GM18873 (cell line): ENCODE data around the gene CNOT6.

ENCODE experiments used
- ATAC-seq: cut with Tn5 transposase; IDR thresholded peaks from one replicate; pipeline ENCODE4 v1.9.1; 2021; ENCODE audit warnings: mild to moderate bottlenecking, moderate library complexity, moderate number of reproducible peaks; ENCODE audit not compliant: unreplicated experiment, low FRiP score

Gene CNOT6

DNA sequence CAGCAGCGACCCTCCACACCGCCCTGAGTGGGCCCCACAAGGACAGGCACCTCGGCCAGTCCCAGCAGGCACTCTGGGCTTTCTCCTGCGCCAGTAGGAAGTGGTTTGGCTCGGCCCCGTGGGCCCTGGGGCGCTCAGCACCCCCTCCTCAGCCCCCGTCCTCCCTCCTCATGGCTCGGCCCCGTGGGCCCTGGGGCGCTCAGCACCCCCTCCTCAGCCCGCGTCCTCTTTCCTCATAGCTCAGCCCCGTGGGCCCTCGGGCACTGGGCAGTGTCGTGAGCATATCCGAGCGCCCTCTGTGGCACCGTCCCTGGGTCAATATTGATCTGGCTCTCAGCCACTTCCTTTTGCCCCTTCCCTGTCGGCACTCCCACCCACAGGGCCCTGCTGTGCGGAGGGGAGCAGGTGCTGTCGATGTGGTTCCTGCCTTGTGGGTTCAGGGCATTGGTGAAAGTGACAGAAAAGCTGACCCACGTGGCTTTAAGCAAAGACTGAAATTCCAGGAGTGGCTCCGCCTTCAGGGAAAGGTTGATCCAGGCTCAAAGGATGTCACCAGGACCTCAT lies 102.6 kb downstream of the CNOT6 start:
- no peak for ATAC-seq

DNA sequence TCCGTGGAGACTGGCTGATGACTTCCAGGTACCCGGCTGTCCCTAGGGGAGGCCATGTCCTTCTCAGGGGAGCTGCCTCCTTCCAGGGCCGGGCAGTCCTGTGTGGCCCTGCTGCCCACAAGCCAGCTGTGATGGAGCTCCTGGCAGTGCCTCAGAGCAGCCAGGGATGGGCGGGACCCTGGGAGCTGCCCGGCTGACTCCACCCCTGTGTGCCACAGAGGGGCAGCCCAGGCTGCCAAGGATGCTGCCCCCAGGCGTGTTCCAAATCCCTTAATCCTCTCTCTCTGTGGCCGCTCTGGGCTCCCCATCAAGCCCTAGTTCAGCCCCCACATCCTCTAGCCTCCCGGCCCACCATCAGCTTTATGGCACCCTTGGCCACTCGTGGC lies 104.1 kb downstream of the CNOT6 start:
- ATAC-seq: no peak

GRCh38 chr5:180598797-180599589 lies 104.8 kb downstream of the CNOT6 start:
- ATAC-seq: no peak

- ATAC-seq: no peak
Measured at GRCh38 chr5:180599590-180599914, 105.4 kb downstream of the CNOT6 start.

DNA sequence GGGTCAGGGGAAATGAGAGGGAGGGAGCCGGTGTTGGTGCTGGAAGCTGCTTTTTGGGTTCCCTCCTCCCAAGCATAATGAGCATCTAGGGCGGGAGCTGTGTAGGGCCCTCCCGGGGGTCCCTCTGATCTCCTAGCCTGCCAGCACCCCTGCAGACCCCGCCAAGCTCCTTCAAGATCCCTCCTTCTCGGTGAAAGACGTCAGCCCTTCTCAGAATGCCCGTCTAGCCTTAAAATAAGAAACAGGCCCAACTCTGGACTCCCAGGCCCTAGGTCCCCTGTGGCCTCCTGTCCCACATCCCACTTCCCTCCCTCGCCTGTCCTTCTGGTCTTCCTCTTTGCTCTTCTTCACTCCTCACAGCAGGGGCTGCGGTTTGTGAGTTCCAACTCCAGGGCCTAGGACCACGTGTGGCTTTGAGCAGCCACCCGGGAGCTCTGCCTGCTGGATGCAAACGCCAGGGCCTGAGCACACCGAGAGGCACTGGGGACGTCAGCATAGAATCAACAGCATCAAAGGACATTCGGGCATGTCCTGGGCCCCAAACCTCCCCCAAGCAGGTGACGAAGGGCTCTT lies 105.9 kb downstream of the CNOT6 start:
- ATAC-seq: no peak

DNA sequence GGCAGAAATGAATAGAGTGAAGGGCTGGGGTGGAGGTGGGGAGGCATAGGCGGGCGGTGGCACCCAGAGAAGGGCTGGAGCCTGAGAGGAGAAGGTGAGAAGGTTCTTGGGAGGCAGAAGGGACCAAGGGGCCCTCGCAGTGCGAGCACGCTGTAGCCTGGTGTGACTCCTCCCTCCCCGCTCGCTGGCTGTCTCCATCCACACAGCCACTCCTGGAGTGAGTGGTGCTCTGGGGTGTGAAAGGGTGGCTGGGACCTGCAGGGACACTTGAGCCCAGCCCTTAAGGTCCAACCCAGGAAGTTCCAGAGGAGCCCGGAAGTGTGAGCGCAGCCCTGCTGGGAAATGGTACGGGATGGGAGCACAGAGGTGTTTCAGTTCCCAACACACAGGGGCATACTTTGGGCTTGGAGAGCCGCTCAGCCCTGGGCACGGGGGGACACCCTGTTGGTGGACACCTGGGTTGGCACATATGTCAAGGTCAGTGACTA lies 106.4 kb downstream of the CNOT6 start:
- no peak for ATAC-seq

DNA sequence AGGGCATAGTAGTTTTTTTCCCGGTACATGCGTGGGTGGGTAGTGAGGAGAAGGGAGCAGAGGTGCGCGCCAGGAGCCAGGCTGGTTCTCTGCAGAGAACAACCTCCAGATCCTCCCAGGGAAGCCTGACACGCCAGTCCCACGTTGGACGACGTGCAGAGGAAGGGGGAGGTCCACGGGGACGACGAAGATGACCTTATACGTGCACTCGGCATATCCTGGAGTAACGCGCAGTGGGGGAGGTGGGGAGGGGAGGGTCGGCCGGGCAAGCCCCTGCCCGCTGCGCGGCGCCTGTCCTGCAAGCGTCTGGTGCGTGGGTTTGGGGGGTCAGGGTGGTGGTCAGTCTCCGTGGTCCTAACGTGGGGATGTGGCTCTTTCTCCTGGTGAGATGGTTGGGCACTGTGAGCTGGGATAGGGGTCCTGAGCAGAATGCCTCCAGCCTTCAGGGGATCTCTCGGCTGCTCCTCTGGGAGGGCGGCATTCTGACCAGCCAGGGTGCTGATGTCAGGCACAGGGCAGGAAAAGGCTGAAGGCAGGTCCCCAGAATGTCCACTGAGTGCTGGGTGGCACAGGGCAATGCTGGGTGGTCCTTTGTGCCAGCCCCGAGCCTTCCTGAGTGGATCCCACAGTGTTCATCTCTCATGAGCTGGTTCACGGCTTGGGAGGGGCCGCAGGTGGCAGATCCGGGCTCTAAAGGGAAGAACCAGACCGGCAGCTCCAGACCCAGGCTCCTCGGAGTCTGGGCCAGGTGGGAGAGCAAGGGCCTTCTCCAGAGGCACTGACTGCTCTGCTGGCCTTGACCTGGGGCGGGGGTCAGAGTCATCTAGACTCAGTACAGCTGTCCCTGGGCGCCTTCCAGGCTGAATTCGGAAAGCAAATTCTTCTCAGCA lies 107.7 kb downstream of the CNOT6 start:
- ATAC-seq: no peak

GRCh38 chr5:180602481-180603075 lies 108.4 kb downstream of the CNOT6 start:
- ATAC-seq: no peak

DNA sequence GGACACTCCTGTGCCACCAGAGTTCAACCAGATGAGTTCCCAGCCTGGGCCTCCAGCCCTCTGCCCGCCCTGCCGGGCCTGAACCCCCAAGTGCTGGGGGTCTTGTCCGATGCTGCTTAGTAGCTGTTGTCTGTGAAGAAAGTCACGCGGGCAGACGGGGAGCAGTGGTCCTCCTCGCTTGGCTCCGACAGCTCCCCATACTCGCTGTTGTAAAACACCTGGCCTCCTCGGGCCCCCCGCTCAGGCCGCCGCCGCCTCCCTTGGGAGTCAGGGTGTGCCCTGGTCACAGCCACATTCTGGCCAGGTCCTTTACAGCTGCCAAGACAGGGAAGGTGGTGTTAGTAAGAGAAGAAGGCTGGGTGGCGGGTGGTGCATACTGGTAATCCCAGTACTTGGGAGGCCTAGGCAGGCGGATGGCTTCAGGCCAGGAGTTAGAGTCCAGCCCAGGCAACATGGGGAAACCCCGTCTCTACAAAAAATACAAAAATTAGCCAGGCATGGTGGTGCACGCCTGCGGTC lies 109.0 kb downstream of the CNOT6 start:
- ATAC-seq: no peak

GRCh38 chr5:180604271-180604670 lies 110.1 kb downstream of the CNOT6 start:
- ATAC-seq: no peak

DNA sequence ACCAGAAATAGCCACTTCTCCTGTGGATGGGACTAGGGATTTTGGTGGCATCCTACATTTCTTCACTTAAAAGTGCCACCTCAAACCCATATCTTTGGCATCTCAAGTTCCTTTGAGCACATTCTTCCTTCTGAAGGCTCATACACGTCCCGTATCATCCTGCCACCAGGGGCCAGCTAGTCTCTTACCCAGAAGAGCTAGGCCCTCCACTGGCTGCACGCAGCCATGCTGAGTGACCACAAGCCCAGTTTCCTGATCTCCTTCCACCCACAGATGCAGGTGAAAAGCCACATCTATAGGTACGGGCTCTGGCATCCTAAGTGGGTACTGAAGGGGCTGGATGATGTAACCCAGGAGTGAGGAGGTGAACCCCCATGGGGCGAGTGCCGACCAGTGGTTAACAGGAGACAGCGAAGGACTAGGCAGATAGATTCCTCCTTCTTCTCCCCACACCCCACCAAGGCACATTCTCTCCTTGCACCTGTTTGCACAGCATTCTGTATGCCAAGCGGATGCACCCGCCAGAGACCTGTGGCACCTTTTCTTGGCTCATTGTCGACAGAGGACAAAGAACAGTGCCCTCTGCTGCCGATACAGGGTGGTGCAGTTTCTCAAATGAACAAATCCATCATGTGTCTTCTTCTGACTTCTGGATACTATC lies 111.5 kb downstream of the CNOT6 start:
- ATAC-seq: no peak

DNA sequence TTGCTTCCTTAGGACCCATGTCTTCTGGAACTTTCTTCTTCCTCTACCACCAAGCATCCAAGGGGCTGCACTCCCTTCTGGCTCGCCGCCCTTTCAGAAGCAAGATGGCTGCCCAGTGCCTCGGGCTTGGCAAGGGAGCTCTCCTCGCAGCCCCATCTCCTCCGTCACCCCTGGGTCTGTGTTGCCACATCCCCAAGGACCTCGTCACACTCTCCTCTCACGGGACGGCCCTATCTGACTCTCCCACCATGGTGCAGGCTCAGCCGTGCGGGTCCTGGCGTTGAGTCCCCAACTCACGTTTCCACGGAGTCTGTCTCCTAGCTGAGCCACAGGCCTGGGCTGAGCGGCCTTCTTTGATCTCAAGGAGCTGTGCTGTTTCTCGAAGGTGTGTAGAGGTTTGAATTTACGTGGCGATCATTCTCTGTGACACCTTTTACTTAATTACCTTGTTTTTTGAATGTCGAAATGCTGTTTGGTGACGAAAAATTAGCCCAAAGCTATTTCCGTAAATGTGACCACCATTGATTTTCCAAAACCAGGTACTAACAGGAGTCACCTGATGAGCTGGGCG lies 112.1 kb downstream of the CNOT6 start:
- no peak for ATAC-seq

DNA sequence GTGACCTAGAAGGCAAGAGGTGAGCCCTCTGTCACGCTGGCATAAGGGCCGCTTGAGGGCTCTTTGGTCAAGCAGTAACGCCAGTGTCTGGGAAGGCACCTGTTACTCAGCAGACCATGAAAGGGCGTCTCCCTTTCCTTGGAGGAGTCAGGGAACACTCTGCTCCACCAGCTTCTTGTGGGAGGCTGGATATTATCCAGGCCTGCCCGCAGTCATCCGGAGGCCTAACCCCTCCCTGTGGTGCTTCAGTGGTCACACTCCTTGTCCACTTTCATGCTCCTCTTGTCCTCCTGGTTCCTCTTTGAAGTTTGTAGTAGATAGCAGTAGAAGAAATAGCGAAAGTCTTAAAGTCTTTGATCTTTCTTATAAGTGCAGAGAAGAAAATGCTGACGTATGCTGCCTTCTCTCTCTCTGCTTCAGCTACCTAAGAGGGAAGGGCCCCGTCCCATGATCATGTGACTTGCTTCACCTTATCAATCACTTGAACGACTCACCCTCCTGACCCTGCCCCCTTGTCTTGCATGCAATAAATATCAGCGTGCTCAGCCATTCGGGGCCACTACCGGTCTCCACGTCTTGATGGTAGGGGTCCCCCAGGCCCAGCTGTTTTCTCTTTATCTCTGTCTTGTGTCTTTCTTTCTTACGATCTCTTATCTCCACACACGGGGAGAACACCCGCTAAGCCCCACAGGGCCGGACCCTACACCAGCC lies 113.8 kb downstream of the CNOT6 start:
- ATAC-seq: no peak

GRCh38 chr5:180608572-180609310 lies 114.6 kb downstream of the CNOT6 start:
- no peak for ATAC-seq

- no peak for ATAC-seq
Measured at GRCh38 chr5:180609386-180609785, 115.2 kb downstream of the CNOT6 start.

- no peak for ATAC-seq
Measured at GRCh38 chr5:180609817-180610550, 115.8 kb downstream of the CNOT6 start.

GRCh38 chr5:180611140-180611850 lies 117.1 kb downstream of the CNOT6 start:
- ATAC-seq: no peak
